Fibroblast of villous mesenchyme (primary cell): Measurements from ENCODE around the gene BAIAP2L1. TPM values are rescaled to one million over a fixed set of nuclear protein-coding genes. Genes with fewer than 3 reads are reported as not detected.

Source experiments
- DNase-seq: peaks from one replicate; pipeline ENCODE4 v3.0.0-alpha.2; 2010; ENCODE audit warnings: low read depth
- H3K4me3 ChIP-seq: 2 replicates; pipeline ENCODE4 v1.5.1; 2011; ENCODE audit warnings: low read depth, mild to moderate bottlenecking, low read length
- total RNA-seq: library from RNA; depleted of rRNA; stranded (reverse); fragments of >200 nt; gene quantifications from 2 replicates; pipeline ENCODE4 v1.2.3, GENCODE V29; 2012
- TF ChIP-seq, protein P1 (sequence below): IDR thresholded peaks from 2 replicates; pipeline ENCODE4 v1.5.1; 2012; ENCODE audit warnings: low read depth, mild to moderate bottlenecking, low read length; ENCODE audit not compliant: insufficient read depth

Gene BAIAP2L1
- total RNA-seq, 1 donor, result 9.1 TPM

DNA sequence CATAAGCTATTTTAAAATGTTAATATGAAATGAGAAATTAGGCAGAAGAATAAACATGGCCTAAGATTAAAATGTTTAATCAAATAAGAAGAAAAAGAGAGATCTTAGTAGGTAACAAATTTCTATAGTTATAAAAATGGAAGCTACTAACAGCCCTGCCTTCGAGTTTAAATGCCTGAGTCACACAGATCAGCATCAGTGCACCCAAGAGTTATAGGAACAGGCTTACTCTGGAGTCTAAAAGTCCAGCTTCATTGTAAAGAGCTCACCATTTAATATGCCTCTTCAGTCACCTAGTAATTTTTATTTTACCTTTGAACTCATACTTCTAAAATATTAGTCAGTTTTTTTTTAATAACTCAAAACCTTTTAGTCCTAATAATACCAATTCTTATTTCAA, 66.8 kb downstream of the BAIAP2L1 start:
- no peak for DNase-seq
- H3K4me3 ChIP-seq, result no peak overlapping the region
- TF ChIP-seq, protein P1, sequence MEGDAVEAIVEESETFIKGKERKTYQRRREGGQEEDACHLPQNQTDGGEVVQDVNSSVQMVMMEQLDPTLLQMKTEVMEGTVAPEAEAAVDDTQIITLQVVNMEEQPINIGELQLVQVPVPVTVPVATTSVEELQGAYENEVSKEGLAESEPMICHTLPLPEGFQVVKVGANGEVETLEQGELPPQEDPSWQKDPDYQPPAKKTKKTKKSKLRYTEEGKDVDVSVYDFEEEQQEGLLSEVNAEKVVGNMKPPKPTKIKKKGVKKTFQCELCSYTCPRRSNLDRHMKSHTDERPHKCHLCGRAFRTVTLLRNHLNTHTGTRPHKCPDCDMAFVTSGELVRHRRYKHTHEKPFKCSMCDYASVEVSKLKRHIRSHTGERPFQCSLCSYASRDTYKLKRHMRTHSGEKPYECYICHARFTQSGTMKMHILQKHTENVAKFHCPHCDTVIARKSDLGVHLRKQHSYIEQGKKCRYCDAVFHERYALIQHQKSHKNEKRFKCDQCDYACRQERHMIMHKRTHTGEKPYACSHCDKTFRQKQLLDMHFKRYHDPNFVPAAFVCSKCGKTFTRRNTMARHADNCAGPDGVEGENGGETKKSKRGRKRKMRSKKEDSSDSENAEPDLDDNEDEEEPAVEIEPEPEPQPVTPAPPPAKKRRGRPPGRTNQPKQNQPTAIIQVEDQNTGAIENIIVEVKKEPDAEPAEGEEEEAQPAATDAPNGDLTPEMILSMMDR, result no peak

DNA sequence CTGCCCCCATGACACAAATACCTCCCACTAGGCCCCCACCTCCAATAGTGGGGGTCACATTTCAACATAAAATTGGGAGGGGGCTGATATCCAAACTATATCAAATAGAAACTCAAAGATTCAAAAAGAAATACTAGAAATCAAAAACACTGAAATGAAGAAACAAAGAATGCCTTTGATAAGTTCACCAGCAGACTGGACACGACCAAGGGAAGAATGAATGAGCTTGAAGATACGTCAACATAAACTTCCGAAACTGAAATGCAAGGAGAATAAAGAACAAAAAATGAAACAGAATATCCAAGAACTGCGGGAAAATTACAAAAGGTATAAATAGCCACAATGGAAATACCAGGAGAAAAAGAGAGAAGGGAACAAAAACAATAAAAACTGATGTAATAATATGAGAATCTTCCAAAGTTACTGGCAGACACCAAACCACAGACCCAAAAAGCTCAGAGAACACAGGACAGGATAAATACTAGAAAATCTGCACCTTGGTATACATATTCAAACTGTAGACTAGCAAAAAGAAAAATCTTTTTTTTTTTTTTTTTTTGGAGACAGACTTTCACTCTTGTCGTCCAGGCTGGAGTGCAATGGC, 69.9 kb downstream of the BAIAP2L1 start:
- TF ChIP-seq, protein P1, result no peak
- H3K4me3 ChIP-seq, result no peak overlapping the region

DNA sequence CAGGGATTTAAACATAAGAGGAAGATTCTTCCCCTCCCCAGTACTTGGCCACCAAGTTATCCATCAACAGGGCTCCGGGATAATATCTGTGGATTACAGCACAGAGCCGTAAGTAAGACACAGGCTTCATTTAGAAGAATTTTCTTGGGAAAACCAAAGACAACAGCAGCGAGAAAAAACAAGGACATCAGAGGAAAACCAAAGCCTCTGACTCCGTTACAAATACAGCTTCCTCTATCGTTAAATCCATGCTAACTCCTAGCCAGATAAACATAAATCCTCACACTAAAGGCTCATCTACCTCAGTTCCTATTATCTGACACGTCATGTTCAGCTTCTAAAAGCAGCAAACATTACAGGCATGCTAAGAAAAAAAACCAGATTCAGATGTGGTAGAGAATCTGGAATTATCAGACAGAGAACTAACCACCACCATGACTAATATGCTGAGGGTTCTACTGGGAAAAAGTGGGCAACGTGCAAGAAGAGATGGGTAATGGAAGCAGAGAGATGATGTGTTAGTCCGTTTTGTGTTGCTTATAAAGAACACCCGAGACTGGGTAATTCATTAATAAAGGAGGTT, 71.0 kb downstream of the BAIAP2L1 start:
- DNase-seq, result peak; percentile 92
- no peak overlapping the region for H3K4me3 ChIP-seq
- TF ChIP-seq, protein P1, result no peak

More for the DNA sequence above, 69.9 kb downstream of the BAIAP2L1 start:
- DNase-seq, result no peak

DNA sequence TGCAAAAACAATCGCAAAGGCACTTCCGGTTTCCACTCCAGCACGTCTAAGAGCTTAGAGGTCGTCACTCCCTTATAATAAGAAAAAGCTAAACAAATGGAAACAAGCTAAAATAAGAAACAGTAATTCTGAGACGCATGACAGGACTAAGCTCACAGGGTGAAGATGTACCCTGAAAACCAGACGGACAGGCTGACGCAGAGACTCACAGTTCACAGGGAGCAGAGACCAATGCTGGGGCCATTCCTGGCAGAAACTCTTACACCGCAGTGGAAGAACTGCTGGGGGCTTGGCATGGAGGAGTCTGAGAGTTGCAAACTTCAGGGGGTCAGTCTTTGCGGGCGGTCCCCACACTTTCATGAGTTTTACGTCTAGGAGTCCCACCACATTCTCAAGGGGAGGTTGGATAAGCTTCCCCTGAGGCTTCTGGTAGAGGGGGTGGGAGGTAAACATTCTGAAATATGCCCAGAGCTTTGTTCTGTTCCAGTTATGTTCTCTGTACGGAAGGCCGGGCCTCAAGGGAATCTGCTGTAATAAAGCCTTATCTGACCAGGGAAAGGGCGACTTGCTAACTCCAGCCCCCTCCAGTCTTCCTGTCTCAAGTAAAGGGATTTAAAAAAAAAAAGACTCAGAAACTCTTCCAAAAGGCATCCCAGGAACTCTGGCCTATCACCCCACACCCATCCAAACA, 71.6 kb downstream of the BAIAP2L1 start:
- DNase-seq, result peak; percentile 93
- TF ChIP-seq, protein P1, result no peak
- peak overlapping the region; percentile 22 for H3K4me3 ChIP-seq

DNA sequence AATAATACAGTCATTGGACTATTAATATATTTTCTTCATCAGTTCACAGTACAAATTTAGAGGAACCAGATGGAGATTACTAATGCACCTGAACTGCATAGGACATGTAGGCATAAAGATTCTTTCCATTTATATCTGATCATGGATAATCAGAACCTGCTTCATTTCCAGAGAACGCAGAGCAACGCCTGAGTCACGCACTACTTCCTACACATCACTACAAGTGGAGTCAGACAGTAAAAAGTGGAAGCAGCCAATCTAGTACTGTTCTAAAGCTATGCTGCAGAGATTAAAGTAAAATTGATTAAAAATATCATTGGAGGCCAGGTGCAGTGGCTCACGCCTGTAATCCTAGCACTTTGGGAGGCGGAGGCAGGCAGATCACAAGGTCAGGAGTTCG, 76.1 kb downstream of the BAIAP2L1 start:
- H3K4me3 ChIP-seq, result no peak overlapping the region
- DNase-seq, result no peak
- TF ChIP-seq, protein P1, result no peak

DNA sequence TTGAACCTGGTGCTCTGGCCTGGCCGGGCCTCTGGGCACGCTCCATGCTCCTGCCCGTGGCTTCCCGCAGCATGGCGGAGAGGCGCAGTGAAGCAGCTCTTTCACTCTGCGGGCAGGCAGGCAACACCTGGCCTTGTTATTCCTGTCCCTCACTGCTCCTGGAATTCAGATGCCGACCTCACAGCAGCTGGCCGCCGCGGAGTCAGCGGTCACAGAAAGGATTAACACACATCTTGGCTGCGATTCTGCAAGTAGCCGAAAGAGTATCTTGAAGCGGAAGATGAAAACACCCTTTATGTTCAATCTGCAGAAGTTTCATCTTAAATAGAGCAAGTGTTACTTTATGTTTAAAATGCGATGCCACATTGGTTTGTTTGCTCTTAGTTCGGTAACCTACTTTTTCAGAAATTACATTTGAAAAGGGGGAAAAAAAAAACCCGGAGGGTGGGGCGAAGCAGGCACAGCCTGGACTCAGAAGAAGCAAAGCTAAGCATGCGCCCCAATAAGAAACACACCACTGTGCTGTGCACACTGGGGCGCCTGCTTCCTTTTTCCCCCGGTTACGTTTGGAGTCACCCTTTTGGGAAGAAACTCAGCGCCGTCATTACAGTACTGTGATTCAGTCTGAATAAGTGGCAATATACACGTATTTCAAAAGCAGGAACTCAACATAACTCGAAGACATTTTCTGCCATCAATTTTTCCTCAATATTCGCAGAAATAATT, 77.1 kb downstream of the BAIAP2L1 start:
- TF ChIP-seq, protein P1, result no peak
- no peak overlapping the region for H3K4me3 ChIP-seq
- DNase-seq, result peak; percentile 55
